HG02943 (cell line): ENCODE data around the gene MT3.

ENCODE experiments used
- ATAC-seq: cut with Tn5 transposase; IDR thresholded peaks from one replicate; pipeline ENCODE4 v1.9.1; 2021; ENCODE audit warnings: mild to moderate bottlenecking, low read depth, moderate library complexity; ENCODE audit not compliant: unreplicated experiment

The MT3 gene

GRCh38 chr16:56589141-56590039, at the start of gene MT3:
TSS of gene MT3 (plus strand) at chr16:56589528. CDS start at chr16:56589591, 63 bp downstream.
- no peak for ATAC-seq

- no peak for ATAC-seq
Measured at GRCh38 chr16:56539656-56540055, 49.7 kb upstream of the MT3 start.

DNA sequence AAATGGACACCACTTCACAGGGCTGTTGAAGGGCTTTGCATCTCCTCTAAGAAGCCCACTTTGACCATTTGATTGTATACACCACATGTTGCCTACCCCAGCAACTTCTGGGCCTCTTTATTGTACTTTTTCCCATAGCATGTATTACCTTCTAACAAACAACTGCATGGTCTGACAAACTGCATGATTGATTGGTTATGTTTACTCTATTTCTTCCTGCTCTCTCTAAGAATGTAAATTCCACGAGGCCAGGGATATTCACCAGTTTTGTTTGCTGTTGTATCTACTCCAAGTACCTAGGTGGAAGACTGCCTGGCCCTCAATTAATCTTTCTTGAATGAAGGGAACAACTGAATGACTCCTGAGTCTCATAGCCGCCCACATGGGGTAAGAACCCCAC, 47.3 kb upstream of the MT3 start:
- ATAC-seq: no peak

DNA sequence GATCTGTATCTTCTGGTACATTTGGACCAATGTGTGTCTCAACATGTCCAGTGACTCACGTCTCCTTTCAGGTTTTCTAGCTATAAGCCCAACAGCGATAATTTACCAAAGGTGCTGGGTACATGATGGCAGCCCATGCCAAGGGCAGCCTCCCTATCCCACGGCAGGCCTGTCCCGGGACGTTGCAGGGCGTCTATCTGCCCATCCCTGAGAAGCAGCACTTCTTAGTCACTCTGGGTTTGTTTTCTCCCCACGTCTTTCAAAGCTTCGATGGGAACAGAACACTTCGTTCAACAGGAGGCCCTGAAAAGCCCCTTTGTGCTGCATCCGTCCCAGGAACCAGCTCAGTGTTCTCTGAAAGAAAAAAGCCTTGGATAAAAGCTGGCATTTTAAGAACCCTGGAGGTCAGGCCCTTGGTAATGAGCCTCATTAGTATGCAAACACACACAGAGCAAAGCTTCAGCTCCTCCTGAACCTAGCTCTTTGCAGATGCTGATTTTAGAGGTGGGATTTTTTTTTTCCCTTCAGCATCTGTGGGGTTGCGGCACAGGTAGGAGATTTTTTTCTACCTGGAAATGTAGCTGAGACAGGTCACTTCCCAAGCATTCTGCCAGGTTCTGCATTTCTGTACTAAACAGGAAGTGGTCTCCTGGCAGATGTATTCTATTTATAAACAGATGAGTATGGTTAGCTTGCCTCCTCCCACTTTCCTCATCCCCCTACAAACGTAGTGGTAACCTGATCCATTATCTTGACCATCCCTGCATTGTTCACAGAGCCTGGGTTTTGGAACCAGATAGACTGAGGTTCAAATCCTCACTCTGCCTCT, 42.0 kb upstream of the MT3 start:
- no peak for ATAC-seq

DNA sequence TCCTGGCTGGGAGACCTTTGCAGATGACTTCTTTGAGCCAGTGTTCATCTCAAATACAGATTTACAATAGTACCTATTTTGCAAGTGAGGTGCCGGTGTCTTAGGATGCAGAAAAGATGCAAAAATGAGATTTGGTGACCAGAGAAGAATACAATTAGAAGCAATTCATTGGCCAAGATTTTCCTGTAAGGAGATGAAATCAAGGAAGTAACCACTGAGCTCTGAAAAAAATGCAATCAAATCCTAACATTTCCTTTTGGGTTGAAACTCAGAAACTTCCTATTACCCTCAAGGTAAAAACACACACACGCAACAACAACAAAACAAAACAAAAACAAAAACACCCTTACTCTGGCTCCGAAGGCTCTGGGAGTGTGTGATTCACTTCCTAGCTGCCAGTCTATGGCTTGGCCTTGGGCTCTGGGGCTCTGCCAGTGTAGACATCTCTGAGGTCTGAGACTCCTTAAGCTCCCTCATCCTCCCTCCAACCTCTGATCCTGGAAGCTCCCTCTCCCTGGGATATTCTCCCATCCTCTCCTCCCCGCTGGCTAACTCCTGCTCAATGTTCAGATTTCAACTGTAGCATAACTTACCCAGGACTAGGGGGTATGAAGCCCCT, 41.3 kb upstream of the MT3 start:
- ATAC-seq: no peak

GRCh38 chr16:56549161-56549560, 40.2 kb upstream of the MT3 start:
- no peak for ATAC-seq

GRCh38 chr16:56549744-56550385, 39.5 kb upstream of the MT3 start:
- no peak for ATAC-seq

DNA sequence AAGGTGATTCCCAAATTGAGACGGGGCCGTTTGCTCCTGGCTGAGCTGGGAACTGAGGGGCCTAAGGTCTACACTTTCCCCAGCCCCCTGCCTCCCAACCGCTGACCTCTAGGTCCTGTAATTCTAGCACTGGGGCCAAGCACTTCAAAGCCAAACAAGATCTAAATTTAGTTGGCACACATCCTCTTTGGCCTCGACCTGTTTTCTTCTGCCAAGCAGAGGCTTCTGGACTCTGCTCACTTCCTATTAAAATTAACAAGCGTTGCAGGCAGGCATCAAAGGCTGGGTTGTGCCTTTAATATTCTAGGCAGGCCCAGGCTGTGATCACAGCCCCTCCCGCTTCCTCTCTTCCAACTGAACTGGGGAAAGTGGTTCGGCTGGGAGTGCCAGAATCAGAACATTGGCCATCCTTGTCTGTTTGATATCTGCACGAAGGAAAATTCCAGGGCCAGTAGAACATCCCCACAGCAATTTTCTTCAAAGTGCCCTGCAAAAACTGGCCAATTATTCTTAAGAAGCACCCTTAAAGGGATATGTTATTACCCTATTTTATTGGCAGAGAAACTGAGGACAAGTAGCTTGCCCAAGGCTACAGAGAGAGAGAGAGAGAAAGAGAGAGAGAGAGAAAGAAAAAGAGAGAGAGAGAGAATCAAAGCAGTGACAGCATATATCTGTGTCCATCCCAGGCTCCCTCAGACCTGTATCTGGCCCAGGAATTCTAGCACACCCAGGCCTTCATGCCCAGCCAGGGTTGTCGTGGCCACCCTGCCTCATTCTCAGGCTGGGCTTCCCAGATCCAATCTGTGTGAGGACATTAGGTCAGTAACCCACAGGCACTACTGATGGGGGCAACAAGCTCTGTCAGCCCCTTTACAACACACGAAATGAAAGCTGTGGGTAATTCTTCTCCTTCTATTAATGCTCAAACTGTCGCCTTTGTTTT, 37.3 kb upstream of the MT3 start:
- no peak for ATAC-seq

- no peak for ATAC-seq
Measured at GRCh38 chr16:56554441-56554840, 34.9 kb upstream of the MT3 start.

DNA sequence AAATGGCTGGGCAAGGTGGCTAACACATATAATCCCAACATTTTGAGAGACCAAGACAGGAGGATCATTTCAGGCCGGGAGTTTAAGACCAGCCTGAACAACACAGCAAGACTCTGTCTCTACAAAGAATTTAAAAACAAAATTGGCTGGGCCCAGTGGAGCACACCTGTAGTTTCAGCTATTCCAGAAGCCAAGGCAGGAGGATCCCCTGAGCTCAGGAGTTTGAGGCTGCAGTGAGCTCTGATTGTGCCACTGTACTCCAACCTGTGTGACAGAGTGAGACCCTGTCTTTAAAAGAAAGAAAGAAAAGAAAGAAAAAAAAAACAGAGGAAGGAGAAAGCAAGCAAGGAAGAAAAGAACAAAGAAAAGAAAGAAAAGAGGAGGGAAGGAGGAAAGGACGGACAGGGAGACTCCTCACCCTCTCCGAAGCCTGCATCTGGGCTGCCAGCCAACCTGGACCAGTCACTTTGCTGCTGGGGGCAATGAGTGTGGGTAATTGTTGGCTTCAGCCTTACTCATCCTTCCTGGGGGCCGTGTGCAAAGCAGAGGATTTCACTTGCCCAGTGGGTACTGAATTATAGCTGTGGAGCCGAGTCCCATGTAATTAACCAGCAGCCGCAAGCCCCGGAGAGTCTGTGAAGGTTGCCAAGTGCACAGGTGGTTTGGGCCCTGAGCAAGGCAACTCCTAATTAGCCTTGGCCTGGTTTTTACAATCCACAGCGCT, 31.1 kb upstream of the MT3 start:
- ATAC-seq: no peak

DNA sequence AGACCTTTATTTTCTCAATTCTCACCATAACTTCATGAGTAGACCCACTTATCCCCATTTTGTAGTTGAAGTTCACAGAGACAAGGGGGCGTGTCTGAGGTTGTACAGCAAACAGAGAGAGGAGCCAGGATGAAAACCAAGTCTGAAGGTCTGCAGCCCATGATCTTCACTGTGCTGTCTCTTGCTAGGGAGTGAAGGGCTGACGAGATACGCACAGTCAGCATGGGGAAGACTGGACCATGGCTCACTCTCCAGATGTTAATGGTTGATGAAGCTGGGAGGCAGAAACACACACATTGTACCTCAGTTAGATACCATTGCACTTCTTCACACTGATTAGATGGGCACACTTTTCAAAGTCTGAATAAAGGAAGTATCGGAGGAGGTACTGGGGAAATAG, 30.2 kb upstream of the MT3 start:
- ATAC-seq: no peak

- no peak for ATAC-seq
Measured at GRCh38 chr16:56560447-56560846, 28.9 kb upstream of the MT3 start.

DNA sequence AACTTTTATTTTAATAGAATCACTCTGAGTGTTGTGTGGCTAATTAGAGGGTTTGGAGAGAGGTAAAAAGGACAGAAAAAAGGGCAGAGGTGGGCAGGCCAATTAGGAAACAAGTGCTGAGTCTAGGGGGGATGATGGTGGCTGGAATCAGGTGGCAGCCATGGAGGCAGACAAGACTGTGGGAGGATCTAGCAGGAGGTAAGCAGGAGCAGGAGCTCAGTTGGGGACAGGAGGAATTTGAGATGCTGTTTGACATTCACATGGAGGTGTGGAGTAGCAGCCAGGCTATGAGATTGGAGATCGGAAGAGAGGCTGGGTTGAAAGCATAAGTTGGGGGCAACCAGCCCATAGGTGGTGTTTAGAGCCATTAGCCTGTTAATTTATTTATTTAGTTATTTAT, 28.2 kb upstream of the MT3 start:
- ATAC-seq: no peak

- no peak for ATAC-seq
Measured at GRCh38 chr16:56564793-56565477, 24.4 kb upstream of the MT3 start, which contains the start of gene MT4. TSS of gene MT4 (plus strand) at chr16:56565073. CDS start at chr16:56565129, 56 bp downstream.

DNA sequence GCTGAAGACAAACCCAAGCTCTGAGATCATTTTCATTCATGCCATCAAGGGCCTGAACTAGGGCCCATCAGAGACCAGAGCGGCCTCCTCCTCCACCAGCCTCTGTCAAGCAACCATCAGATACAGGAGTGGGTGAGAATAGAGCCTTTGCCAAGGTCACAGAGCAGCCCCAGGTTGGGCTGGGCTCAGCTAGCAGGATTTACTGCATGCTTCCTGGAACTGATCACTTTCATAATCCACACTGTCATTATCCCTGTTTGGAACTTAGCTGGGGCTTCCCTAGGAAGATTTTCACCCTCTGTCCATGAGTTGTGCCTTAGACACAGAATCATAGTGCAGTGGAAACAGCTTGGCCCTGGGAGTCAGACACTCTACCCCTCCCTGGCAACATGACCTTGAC, 19.4 kb upstream of the MT3 start:
- no peak for ATAC-seq

DNA sequence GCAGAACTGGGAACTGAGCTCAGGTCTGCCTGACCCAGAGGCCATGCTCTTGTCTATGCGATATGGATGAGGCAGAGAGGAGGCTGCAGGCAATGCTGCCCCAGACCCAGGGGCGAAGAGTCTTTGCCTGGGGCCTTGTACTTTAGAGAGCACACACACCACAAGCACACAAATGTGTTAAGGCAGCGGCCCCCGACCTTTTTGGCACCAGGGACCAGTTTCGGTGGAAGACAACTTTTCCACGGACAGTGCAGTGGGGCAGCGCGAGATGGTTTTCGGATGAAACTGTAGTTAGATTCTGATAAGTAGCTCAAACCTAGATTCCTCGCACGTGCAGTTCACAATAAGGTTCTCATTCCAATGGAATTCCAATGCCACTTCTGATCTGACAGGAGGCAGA, 17.8 kb upstream of the MT3 start:
- ATAC-seq: no peak

DNA sequence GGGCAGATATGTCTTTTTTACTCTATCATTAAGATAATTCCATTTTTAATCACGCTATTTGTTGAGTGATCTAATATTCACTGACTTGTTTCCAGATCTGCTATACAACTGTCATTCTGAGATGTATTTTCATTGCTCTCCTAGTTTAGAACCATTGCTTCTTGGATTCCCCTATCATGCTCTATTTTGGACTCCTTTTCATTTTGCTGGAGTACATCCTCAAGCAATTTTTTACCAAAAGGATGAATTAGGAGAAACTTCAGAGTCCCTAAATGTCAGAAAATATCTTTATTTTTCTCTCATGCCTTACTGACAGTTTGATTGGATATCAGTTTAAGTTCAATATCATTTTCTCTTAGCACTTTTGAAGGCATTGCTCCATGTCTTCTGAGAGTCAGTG, 14.7 kb upstream of the MT3 start:
- no peak for ATAC-seq

GRCh38 chr16:56576585-56577299, 12.6 kb upstream of the MT3 start:
- ATAC-seq: peak; percentile 69
